Measurements from ENCODE around the gene AGAP3.
A peak's percentile ranks its signal among the peaks of the same experiment; 100 is the strongest.

DNA sequence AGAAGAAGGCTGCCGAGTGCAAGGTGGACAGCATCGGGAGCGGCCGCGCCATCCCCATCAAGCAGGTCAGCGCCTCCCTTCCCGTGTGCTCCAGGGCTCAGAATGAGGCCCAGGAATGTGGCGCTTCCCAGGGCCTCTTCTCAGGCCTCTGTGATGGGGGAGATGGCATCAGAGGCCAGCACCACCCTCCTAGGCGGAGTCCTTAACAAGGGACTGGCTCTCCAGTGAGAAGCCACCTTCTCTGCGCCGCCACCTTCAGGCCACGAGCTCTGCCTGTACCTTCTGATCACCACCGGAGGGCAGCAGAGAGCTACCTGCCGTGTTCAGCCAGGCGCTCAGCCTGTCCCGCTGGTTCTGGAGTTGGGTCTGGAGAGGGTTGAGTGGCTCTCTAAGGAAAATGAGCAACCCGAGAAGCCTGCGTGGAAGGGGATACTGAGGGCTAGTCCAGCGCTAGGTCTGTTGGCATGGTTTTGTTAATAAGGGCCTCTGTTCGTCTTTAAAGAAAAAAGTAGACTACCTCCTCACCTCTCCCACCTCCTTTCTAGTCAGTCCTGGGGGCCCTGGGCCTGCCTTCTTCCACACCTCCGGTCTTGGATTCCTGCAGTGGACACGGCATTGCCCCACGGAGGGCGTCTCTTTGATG lies 37.7 kb downstream of the AGAP3 start:
- TF ChIP-seq CTCF (conservative IDR thresholded peaks at IDR 0.05 in 1 of 2, IDR thresholded peaks at IDR 0.05 in 1 of 2; ENCODE audit: extremely low read depth in 1 of 2, insufficient read depth in 1 of 2, low read depth in 1 of 2, low read length in 2 of 2) = peak; percentile 99
- no peak for TF ChIP-seq EZH2 (IDR thresholded peaks at IDR 0.05; ENCODE audit: borderline replicate concordance, low read length)
